HepG2 (cell line): ENCODE results near the gene DSTN. TPM values are rescaled to one million over a fixed set of nuclear protein-coding genes. Genes with fewer than 3 reads are reported as not detected.
A peak's percentile ranks its signal among the peaks of the same experiment; 100 is the strongest.

ENCODE experiments used
- ATF7-NPFF ChIP-seq: sonication (generic); formaldehyde crosslinking; IDR thresholded peaks from 2 replicates; pipeline ENCODE4 v1.8.1; 2023; ENCODE audit warnings: mild to moderate bottlenecking, low read depth, missing genetic modification reagents, moderate library complexity
- CBFB ChIP-seq: sonication (generic); formaldehyde crosslinking; IDR thresholded peaks from 2 replicates; pipeline ENCODE4 v1.4.0; 2020; ENCODE audit warnings: missing genetic modification reagents
- DR1 ChIP-seq: sonication (generic); formaldehyde crosslinking; IDR thresholded peaks from 2 replicates; pipeline ENCODE4 v1.8.0; 2021; ENCODE audit warnings: mild to moderate bottlenecking, missing genetic modification reagents, inconsistent platforms
- FIP1L1 ChIP-seq: fragments of 200-400 bp; formaldehyde crosslinking; IDR thresholded peaks from 2 replicates; pipeline ENCODE4 v1.6.1; 2018; ENCODE audit warnings: low read depth, mild to moderate bottlenecking, low read length, moderate library complexity, borderline replicate concordance; ENCODE audit not compliant: insufficient read depth
- FOSL1 ChIP-seq: sonication (generic); formaldehyde crosslinking; IDR thresholded peaks from 2 replicates; pipeline ENCODE4 v1.9.0; 2021; ENCODE audit warnings: missing genetic modification reagents, borderline replicate concordance
- HHEX ChIP-seq: IDR thresholded peaks from 2 replicates; pipeline ENCODE4 v1.6.1; 2016; ENCODE audit warnings: control low read depth
- HINFP ChIP-seq: sonication (generic); formaldehyde crosslinking; IDR thresholded peaks from 2 replicates; pipeline ENCODE4 v1.4.0; 2020; ENCODE audit warnings: low read depth, mild to moderate bottlenecking, missing genetic modification reagents
- MBNL3 ChIP-seq: fragments of 250-450 bp; sonication (Bioruptor Pico); conservative IDR thresholded peaks from 2 replicates; pipeline ENCODE4 v1.8.0; 2022; ENCODE audit warnings: mild to moderate bottlenecking, inconsistent platforms
- NFKBIZ ChIP-seq: IDR thresholded peaks from 2 replicates; pipeline ENCODE4 v1.6.1; 2018; ENCODE audit warnings: missing genetic modification reagents, missing compliant biosample characterization
- NR2F6 ChIP-seq, 2 experiments: IDR thresholded peaks; 2 replicates each; pipeline ENCODE4 v1.6.1; 2016; ENCODE audit warnings: antibody characterized with exemption in 1 of 2, mild to moderate bottlenecking in 1 of 2
- POLR2A ChIP-seq, 2 experiments: IDR thresholded peaks; 2 replicates each; pipeline ENCODE4 v1.6.1; 2011; ENCODE audit warnings: low read depth in 2 of 2, low read length in 2 of 2, mild to moderate bottlenecking in 1 of 2, moderate library complexity in 1 of 2; ENCODE audit not compliant: insufficient read depth in 1 of 2
- RARG ChIP-seq: sonication (generic); formaldehyde crosslinking; IDR thresholded peaks from 2 replicates; pipeline ENCODE4 v1.4.0; 2020; ENCODE audit warnings: low read depth, mild to moderate bottlenecking, missing genetic modification reagents
- RFXANK ChIP-seq: IDR thresholded peaks from 2 replicates; pipeline ENCODE4 v1.6.1; 2016
- SETDB1 ChIP-seq: sonication (generic); formaldehyde crosslinking; IDR thresholded peaks from 2 replicates; pipeline ENCODE4 v1.5.1; 2020; ENCODE audit warnings: missing genetic modification reagents, mild to moderate bottlenecking, borderline replicate concordance
- STAT6 ChIP-seq: sonication (generic); formaldehyde crosslinking; IDR thresholded peaks from 2 replicates; pipeline ENCODE4 v1.4.0; 2020; ENCODE audit warnings: missing genetic modification reagents, mild to moderate bottlenecking, borderline replicate concordance
- TBX3 ChIP-seq: fragments of 450-650 bp; IDR thresholded peaks from 2 replicates; pipeline ENCODE4 v1.6.1; 2017; ENCODE audit warnings: antibody characterized with exemption, mild to moderate bottlenecking, inconsistent platforms, borderline replicate concordance
- TGIF2 ChIP-seq: IDR thresholded peaks from 2 replicates; pipeline ENCODE4 v1.6.1; 2016; ENCODE audit warnings: control low read depth, missing compliant biosample characterization
- ZNF234 ChIP-seq: sonication (generic); formaldehyde crosslinking; conservative IDR thresholded peaks from 2 replicates; pipeline ENCODE4 v1.5.1; 2020; ENCODE audit warnings: mild to moderate bottlenecking, missing genetic modification reagents
- ZNF260 ChIP-seq: sonication (generic); formaldehyde crosslinking; IDR thresholded peaks from 2 replicates; pipeline ENCODE4 v1.4.0; 2020; ENCODE audit warnings: missing genetic modification reagents, low read depth, mild to moderate bottlenecking, borderline replicate concordance
- ZNF296 ChIP-seq: sonication (generic); formaldehyde crosslinking; conservative IDR thresholded peaks from 2 replicates; pipeline ENCODE4 v1.5.0; 2020; ENCODE audit warnings: mild to moderate bottlenecking, missing genetic modification reagents
- ZNF350 ChIP-seq: sonication (generic); formaldehyde crosslinking; IDR thresholded peaks from 2 replicates; pipeline ENCODE4 v1.4.0; 2020; ENCODE audit warnings: mild to moderate bottlenecking, low read depth, missing genetic modification reagents, borderline replicate concordance
- ZNF44 ChIP-seq: sonication (generic); formaldehyde crosslinking; IDR thresholded peaks from 2 replicates; pipeline ENCODE4 v1.5.1; 2020; ENCODE audit warnings: mild to moderate bottlenecking, missing genetic modification reagents
- ZNF501 ChIP-seq: sonication (generic); formaldehyde crosslinking; IDR thresholded peaks from 2 replicates; pipeline ENCODE4 v1.5.1; 2020; ENCODE audit warnings: mild to moderate bottlenecking, moderate library complexity, missing genetic modification reagents
- ZSCAN21 ChIP-seq: sonication (generic); formaldehyde crosslinking; IDR thresholded peaks from 2 replicates; pipeline ENCODE4 v1.8.0; 2022; ENCODE audit warnings: mild to moderate bottlenecking, missing genetic modification reagents, moderate library complexity, borderline replicate concordance
- polyA plus RNA-seq, 8 experiments: library from polyadenylated mRNA; depleted of rRNA in 3 of 8; stranded (reverse) in 7 of 8; unstranded in 1 of 8; fragments of >200 nt; fragmentation: Illumina TruSeq in 4 of 8; extraction: Trizol in 4 of 8; gene quantifications; 2 replicates each; pipeline versions ENCODE4 v1.2.1 to v1.2.3, GENCODE V29; 2011 to 2016; ENCODE audit warnings: low read depth in 4 of 8, missing spikeins in 1 of 8, mixed read lengths in 1 of 8; ENCODE audit not compliant: insufficient read depth in 1 of 8
- total RNA-seq, 5 experiments: library from RNA; depleted of rRNA; stranded (reverse); fragments of >200 nt; fragmentation: Illumina TruSeq; extraction: Trizol; gene quantifications; 2 replicates each; pipeline ENCODE4 v1.2.3, GENCODE V29; 2016; ENCODE audit warnings: low read depth in 1 of 5
- TF ChIP-seq, protein P1 (sequence below): sonication (generic); formaldehyde crosslinking; IDR thresholded peaks from 2 replicates; pipeline ENCODE4 v1.4.0; 2020; ENCODE audit warnings: missing genetic modification reagents, borderline replicate concordance

The DSTN gene
- total and polyA plus RNA-seq, 2 of the 13 experiments (the other 11 are each of a cell fraction or from before 2014, with no cell fraction given) = 27.6 to 106 TPM

- TF ChIP-seq, protein P1, sequence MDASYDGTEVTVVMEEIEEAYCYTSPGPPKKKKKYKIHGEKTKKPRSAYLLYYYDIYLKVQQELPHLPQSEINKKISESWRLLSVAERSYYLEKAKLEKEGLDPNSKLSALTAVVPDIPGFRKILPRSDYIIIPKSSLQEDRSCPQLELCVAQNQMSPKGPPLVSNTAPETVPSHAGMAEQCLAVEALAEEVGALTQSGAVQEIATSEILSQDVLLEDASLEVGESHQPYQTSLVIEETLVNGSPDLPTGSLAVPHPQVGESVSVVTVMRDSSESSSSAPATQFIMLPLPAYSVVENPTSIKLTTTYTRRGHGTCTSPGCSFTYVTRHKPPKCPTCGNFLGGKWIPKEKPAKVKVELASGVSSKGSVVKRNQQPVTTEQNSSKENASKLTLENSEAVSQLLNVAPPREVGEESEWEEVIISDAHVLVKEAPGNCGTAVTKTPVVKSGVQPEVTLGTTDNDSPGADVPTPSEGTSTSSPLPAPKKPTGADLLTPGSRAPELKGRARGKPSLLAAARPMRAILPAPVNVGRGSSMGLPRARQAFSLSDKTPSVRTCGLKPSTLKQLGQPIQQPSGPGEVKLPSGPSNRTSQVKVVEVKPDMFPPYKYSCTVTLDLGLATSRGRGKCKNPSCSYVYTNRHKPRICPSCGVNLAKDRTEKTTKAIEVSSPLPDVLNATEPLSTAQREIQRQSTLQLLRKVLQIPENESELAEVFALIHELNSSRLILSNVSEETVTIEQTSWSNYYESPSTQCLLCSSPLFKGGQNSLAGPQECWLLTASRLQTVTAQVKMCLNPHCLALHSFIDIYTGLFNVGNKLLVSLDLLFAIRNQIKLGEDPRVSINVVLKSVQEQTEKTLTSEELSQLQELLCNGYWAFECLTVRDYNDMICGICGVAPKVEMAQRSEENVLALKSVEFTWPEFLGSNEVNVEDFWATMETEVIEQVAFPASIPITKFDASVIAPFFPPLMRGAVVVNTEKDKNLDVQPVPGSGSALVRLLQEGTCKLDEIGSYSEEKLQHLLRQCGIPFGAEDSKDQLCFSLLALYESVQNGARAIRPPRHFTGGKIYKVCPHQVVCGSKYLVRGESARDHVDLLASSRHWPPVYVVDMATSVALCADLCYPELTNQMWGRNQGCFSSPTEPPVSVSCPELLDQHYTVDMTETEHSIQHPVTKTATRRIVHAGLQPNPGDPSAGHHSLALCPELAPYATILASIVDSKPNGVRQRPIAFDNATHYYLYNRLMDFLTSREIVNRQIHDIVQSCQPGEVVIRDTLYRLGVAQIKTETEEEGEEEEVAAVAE (CRISPR knock-in tag) = no peak
- TF ChIP-seq TGIF2 (CRISPR knock-in tag) = no peak
- no peak for TF ChIP-seq HINFP (CRISPR knock-in tag)
- no peak for TF ChIP-seq NFKBIZ (CRISPR knock-in tag)
- no peak for TF ChIP-seq ZNF44 (CRISPR knock-in tag)
- TF ChIP-seq POLR2A (IDR thresholded peaks at IDR 0.05; ENCODE audit: insufficient read depth in 1 of 2, low read depth in 2 of 2, low read length in 2 of 2) = no peak
- TF ChIP-seq ZNF234 (CRISPR knock-in tag) = no peak
- TF ChIP-seq HHEX (CRISPR knock-in tag) = no peak
- no peak for TF ChIP-seq FOSL1 (CRISPR knock-in tag)
- no peak for TF ChIP-seq RARG (CRISPR knock-in tag)
- TF ChIP-seq ZNF260 = no peak
- 0 out of 2 replicates have a peak, but pooled peaks have one; percentile 48 for TF ChIP-seq ZSCAN21
- no peak; the same call in 1 of the 2 replicates for TF ChIP-seq STAT6 (CRISPR knock-in tag)
- TF ChIP-seq MBNL3 (CRISPR knock-in tag) = no peak
- no peak for TF ChIP-seq ATF7-NPFF (CRISPR knock-in tag)
- no peak for TF ChIP-seq ZNF296 (CRISPR knock-in tag)
- no peak for TF ChIP-seq SETDB1 (CRISPR knock-in tag)
- TF ChIP-seq CBFB (CRISPR knock-in tag) = no peak
- no peak; the same call in 1 of the 2 replicates for TF ChIP-seq ZNF501 (CRISPR knock-in tag)
- TF ChIP-seq RFXANK (CRISPR knock-in tag) = no peak
- TF ChIP-seq FIP1L1 = no peak
- TF ChIP-seq ZNF350 (CRISPR knock-in tag) = 0 out of 2 replicates have a peak, but pooled peaks have one; percentile 2
- TF ChIP-seq NR2F6 (IDR thresholded peaks at IDR 0.05) = no peak
- no peak for TF ChIP-seq NR2F6 (CRISPR knock-in tag; IDR thresholded peaks at IDR 0.05)
- no peak for TF ChIP-seq DR1 (CRISPR knock-in tag)
- TF ChIP-seq TBX3 = no peak
These were observed 41.3 kb downstream of the DSTN start (continued) for GRCh38 chr20:17611290-17611539.
